ACHN (cell line): ENCODE results near the gene IER5.

ENCODE experiments used
- DNase-seq: peaks from one replicate; pipeline ENCODE4 v3.0.0-alpha.2; 2015
- in situ Hi-C: cut with HindIII; loops from 2 replicates; pipeline ENCODE4 v1.10.0; 2017; ENCODE audit warnings: low sequenced_read_pairs, low pct_ligation_motif_present, low pct_unique_long_range_greater_than_20kb

Gene IER5

DNA sequence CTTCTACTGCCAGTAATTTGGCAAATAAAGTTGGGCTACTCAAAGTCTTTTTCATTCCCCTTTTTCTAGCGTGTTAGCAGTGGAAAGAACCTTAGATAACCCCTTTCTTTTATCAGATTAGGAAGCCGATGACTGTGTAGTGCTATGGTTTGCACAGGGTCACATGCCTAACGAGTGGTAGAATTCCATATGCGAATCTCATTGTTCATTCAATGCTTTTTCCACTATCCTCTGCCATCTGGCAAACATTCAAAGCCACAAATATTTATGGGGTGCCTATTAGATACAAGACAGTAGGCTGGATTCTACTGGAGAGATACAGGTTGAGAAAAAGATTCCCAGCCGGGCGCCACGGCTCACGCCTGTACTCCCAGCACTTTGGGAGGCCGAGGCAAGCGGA lies 14.9 kb upstream of the IER5 start:
- in situ Hi-C loops, result no loop called here

DNA sequence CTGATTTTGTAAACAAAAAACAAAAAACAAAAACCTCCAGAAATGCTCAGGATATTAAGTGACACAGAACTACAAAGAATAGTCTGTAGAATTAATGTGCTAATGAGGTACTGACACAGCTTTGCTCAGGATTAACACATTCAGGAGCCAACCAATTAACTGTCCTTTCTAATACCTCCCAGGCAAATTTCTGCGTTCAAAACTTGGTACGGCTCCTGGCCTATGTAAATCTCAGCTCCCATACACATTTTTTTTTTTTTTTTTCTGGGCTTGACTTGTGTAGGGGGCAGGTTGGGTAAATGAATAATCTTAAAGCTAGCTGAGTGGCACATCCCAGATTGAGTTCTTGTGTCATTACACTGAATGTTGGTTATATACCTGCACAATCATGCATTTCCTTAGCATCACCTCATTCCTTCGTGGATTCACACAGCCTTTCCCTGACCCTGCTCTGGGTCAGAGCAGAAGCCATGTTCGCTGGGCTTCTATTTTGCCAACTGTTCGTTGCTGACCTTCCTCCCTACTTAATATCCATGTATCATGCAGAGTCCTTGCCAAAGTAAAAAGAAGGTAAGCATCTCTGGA lies 12.6 kb upstream of the IER5 start:
- DNase-seq, result no peak
- in situ Hi-C loops, result no loop called here

More for the DNA sequence above, 14.9 kb upstream of the IER5 start:
- no peak for DNase-seq

DNA sequence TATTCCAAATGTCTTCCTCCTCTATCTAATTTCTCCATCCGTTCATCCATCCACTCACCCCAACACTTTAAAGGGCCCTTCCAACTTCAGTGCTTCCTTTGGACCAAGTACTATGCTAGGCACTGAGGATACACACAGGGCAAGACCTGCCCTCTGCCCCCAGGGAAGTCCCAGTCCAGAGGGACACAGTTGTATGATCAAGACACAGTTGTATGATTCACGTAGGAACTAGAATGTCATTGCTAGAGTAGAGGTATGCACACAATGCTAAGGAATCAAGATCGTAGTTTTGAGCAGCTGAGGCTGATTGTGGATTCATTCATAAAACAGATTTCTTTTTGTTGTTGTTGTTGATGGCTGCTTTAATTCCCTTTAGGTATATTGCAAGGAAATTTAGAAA lies 11.6 kb upstream of the IER5 start:
- in situ Hi-C loops, result no loop called here
- no peak for DNase-seq

DNA sequence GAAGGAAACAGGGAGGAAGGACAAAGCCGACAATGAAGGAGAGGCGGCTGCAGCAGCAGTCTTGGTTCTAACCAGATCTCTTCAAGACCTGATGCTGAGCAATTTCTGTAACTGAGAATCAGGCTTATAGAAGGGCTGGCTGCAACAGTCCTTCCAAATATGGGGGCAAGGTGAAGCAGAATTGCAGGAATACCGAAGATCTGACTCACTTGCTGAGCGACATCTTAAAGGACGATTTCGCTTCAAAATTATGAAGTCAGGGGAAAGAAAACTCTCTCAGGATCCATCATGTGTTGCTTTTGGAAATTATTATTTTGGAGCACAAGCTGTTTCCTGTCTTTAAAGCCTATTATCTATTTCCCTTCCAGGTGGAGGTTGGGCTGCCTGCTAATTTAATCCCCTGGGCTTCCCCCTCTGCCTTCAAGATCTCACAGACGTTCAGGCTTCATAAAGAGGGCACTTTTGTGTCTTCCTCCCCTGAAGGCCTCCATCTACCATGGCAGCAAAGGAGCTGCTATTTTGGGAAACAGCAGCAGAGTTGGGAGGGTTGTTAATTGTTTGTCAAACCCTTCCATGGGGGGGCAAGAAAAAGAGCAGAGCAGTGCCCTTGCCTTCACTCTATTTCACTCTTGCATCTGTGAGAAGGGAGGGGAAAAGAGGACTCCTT lies 10.8 kb upstream of the IER5 start:
- no peak for DNase-seq

DNA sequence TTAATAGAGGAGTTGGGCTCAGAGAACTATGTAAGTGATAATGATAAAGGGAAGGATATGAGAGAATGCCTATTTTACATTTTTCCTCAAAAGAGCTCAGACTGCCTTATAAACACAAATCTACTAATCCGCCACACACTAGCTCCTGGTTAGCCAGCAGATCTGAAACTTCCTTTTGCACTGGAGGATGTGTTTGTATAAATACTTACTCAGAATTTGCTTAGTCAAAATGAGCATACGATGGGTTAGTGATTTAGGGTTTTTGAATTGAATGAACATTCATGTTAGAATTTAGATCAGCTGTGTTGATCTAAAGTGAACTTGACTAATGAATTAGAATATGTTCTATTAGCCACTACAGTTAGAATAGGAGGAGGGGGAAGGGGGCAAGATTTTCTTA lies 9.1 kb upstream of the IER5 start:
- in situ Hi-C loops, result no loop called here
- no peak for DNase-seq

More for the DNA sequence above, 10.8 kb upstream of the IER5 start:
- in situ Hi-C loops, result no loop called here

DNA sequence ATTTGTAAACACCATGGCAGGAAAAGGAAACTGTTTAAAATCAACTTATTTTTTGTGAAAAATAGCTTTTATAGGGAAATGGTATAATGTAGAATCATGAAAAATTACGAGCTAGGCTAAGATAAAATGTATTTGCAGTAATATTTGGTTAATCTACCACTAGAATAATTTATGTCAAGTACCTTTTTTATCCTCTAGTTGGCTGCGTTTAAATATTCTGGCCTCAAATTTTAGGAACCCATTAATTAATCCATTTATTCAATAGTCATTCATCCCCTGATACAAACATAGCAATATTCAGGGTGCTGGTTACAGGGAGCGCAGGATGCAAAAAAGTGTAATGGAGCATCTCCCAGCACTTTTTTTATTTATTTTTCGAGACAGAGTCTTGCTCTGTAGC lies 8.6 kb upstream of the IER5 start:
- DNase-seq, result no peak
- in situ Hi-C loops, result no loop called here

DNA sequence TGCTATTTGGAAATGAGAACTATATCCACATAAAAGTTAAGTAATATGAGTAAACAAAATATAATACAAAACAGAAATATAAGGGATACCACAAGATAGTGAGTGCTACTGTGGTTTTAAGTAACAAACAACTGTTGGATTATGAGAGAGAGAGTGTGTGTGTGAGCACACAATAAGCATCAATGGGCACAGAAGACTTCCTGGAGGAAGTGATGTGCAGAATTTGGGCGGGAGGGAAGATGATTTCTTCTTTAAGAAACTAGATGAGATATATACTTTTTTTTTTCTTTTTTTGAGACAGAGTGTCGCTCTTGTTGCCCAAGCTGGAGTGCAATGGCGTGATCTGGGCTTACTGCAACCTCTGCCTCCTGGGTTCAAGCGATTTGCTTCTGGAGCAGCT lies 7.9 kb upstream of the IER5 start:
- DNase-seq, result no peak
- in situ Hi-C loops, result no loop called here

DNA sequence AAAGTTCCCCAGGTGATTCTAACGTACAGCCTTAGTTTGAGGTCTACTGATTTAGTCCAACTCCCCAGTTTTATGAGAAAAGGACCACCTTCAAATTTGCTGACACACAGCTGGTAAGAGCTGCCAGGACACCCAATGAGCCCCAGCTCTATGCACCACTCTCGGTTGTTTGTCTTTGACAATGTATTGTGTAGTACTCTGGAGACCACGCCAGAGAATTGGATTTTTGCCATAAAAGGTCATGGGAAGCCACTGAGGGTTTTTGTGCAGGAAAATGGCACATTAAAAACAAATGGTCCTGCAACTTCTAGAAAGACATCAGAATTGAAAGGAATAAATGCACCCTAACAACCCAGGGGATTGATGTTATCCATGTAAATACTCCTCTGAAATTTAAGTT lies 7.1 kb upstream of the IER5 start:
- no peak for DNase-seq
- in situ Hi-C loops, result no loop called here

DNA sequence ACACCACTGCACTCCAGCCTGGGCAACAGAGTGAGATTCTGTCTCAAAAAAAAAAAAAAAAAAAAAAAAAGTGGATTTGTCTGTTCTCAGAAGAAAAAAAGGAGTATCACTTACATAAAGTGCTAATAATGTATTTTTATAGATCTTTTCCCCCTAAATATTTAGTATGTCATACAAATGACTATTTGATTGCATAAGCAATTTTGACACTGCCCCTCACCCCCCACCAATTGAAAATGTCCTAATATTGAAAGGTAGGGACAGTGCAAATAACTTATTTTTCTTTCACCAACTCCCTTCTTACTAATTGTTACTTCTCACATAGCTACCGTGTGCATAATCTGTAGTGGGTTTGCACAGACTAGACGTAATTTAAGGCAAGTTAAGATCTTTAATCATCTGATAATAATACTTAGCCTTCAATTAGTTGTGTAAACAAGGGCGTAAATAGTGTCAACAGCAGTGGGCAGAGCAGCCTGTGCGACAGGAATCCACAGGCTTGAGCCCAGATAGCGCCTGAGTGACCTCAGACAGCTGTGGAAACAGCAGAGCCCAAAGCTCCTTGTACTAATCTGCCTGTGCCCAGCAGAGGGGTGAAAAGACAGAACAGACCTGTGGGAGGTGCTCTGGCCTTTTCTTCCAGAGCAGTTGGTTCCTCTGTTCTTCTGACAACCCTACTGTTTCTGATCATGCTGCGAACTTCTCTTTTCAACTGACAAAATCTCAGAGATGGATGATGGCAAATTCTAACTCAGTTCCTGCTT lies 4.5 kb upstream of the IER5 start:
- in situ Hi-C loops, result no loop called here
- peak; percentile 68 for DNase-seq

DNA sequence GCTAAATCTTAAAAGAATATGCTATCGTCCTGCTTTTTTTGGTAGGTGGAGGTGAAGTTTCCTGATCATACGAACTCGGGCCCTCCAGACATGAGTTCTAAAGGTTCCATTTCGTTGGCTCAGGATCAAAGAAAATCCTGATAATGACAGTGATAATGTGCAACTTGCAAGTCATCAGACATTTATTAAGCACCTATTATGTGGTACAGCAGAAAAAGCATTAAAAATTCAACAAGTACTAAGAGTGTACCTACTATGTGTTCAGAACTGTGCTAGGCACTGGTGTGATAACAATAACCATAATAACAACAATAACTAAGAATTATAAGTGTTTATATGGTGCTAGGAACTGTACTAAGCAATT lies 3.9 kb upstream of the IER5 start:
- in situ Hi-C loops, result no loop called here
- DNase-seq, result no peak

DNA sequence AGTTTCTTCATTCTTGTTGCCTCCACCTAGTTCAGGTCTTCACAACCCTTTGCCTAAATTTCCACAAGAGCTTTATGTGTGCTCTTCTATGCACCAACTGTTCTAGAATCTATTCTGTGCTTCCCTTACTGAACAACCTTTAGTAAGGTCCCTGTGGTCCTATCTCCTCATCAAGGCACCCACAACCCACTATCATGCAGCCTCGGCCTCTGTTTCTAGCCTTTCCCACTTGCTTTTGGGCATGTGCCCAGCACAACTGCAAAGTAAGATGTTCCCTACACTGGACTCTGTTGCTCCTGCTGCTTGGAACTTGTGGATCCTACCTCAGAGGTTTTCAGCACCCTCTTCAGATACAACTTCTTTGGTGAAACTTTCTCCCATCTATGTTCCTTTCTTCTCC lies 2.4 kb upstream of the IER5 start:
- in situ Hi-C loops, result no loop called here
- no peak for DNase-seq

DNA sequence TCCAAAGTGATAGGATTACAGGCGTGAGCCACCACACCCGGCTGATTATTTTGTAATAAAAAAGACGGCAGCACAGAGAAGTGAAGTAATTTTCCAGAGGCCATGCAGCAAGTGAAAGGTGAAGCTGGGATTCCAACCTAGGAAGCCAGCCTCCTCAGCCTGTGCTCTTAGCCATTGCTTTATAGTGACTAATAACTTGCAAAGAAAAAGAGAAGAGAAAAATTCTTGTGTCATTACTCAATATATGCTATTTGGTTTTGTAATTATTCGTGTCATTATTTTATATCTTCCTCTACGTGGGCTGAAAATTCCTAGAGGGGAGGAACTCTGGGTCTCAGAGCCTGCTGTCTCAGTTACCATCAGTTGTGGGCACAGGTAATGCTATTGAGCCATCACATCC lies 1.6 kb upstream of the IER5 start:
- DNase-seq, result no peak
- in situ Hi-C loops, result no loop called here

DNA sequence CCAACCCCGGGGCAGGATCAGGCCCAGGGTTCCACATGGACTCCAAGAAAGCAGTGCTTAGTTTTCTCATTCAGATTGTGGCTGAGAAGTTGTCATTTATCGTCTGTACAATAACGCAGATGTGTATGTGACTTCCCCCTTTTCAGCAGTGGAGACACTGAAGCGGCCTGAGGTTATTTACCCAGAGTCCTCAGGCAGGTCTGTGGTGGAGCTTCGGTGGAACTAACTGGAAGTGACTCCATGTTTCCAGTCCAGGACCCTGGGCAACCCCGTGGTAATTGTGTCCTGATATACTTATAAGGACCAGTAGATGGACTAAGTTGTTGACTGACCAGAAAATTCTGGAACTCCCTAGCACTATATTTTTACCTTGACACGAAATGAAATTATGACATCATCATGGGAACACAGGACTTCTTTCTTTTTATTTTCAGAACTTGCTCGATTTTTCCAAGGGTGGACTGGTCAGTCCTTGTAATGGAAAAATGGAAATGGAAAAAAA lies 1.0 kb upstream of the IER5 start:
- no peak for DNase-seq
- in situ Hi-C loops, result no loop called here

DNA sequence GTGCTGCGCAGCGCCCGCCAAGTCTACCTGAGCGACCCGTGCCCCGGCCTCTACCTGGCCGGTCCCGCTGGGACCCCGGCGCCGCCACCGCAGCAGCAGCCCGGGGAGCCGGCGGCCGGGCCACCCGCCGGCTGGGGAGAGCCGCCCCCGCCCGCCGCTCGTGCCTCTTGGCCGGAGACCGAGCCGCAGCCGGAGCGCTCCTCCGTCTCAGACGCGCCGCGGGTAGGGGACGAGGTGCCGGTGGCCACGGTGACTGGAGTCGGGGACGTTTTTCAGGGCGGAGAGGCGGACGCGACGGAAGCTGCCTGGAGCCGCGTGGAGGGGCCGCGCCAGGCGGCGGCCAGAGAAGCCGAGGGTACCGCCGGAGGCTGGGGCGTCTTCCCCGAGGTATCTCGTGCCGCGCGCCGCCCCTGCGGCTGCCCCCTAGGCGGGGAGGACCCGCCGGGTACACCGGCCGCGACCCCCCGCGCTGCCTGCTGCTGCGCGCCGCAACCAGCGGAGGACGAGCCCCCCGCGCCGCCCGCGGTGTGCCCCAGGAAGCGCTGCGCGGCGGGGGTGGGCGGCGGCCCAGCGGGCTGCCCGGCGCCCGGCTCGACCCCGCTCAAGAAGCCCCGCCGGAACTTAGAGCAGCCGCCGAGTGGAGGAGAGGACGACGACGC lies 646 bp downstream of the IER5 start:
- DNase-seq, result no peak
- in situ Hi-C loops, result no loop called here

DNA sequence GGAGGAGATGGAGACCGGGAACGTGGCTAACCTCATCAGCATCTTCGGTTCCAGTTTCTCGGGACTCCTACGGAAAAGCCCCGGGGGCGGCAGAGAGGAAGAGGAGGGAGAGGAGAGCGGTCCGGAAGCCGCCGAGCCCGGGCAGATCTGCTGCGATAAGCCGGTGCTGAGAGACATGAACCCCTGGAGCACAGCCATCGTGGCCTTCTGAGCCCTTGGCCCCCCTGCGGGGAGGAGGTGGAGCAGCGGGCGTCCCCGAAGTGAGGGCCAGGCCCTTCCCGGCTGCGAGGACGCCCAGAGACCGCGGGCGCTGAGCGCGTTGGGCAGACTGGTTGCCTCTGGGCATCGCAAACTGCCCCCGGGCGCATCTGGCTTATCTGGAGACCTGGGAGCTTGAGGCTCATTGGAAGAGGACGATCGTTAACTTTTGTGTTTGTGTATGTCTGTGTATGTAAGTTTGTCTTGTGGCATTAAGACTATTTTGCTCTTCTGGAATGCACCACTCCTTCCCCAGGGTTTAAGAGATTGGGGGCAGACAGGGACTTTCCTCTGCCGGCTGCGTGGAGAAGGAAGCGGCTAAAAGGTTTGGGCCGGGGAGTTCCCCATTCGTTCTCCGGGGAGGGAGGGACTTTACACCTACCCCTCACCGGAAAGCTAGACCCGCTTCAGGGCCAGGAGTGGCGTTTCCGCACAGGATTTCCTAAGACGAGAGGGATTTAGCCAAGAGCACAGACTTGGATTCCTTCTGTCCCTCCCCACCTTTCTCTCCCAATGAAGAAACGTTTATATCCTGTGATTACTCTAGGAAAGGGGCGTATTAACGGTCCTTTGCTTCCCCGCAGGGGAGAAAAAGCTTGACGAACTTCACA lies 1.4 kb downstream of the IER5 start:
- peak; percentile 61 for DNase-seq
- in situ Hi-C loops, result no loop called here

DNA sequence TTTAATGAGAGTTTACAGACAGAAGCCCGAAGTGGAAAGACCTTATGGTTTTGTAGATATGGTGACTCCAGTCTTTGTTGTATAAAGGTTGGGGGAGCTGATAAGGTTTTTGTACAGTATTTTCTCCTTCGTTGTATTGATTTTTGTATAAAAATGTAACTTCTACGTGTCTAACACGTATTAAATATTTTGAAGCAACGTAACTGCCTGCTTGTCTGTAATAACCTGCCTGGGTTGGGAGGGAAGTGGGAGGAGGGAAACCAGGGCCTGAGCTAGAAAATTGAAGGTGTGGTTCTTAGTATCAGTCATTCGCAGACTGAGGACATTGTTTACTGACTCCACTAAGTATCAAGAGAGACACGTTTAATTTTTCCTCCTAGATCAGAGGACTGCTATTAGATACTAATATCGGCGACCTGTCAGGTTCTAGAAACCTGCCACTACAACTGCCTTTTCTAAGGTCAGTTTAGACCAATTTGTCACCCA lies 2.2 kb downstream of the IER5 start:
- in situ Hi-C loops, result no loop called here
- DNase-seq, result peak; percentile 23

DNA sequence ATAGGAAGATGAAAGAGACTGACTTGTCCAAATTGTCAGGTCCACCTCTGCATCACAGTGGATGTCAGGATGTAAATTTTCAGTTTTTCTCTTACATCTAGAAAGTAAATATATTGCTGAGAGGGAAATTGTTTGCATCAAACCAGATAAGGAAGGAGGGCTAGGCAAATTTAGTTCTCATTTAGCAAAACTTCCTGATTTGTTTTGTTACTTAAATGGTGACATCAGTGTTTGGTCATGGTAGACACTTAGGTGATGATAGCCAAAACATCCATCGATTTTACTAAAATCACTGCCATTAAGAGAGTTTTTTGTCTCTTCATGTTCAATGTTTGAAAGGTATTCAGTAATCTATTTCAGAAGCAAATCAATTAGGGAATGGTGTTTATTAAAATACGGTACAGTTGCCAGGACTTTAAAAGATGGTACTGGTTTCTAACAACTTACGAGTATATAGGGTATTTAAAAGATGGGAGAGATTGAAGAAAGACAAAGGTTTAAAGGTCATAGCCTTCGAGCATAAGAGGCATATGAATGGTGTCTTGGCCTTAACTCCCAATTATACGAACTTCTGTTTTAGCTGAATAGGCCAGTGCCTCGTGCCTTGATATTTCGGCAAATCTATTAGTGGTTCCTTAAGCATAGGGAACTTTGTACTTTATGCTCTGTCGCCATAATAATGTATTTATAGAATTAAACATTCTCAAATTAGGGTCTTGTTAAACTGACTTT lies 3.0 kb downstream of the IER5 start:
- in situ Hi-C loops, result no loop called here
- no peak for DNase-seq

DNA sequence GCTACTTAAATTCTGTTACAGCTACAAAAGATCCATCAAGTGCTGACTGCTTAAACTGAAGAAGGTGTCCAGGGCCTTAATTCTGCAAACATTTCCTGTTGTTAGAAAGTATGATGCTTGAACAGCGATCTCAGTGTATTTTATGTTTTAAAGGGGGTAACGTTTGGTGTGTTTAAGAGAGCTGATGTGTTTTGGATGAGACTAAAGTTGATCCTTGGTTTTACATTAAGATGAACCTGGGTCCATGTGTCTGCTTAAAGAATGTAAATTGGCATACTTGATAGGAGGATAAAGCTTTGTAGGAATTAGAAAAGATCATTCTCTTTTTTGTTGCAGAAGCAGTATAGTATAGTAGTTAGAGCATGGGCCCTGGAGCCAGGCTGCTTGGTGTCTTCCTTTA lies 3.6 kb downstream of the IER5 start:
- DNase-seq, result no peak
- in situ Hi-C loops, result no loop called here
